ENCODE data around the gene DBN1.

The DBN1 gene

DNA sequence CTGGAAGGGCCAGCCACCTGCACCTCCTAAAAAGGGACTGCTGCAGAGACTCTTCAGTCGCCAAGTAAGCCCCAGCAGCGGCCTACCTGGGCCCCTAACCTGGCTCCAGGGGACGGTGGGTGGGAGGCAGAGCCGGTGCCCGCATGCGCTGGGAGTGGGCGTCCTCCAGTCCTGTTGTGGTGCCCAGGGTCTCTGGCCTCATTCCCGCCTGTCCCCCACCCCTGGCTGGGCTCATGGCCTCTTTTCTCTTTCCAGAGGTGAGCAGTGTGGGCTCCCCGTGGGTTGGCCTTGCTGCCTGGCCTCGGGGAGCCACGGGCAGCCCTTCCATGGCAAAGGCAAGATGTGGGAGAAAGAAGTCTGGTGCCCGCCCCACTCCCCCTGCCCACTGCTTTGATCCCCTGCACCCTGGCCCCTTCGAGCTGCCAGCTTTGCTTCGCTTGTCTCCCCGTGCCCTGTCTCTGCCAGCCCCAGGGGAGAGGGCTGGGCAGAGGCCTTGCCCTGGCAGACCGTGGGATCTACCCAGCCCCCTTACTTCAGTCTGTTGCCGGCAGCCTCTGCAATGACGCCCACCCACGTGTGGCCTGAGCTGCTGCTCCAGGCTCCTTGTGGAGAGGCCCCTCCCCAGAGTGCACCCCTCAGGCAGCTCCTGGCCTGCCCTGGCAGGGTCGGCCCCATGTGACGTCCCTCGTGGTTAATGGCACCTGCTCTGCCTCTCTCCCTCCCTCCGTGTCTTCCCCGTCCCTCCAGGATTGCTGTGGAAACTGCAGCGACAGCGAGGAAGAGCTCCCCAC lies 32.2 kb downstream of the DBN1 start:
- no peak for DNase-seq

GRCh38 chr5:177440211-177440989 lies 33.0 kb downstream of the DBN1 start:
- DNase-seq, result no peak

DNA sequence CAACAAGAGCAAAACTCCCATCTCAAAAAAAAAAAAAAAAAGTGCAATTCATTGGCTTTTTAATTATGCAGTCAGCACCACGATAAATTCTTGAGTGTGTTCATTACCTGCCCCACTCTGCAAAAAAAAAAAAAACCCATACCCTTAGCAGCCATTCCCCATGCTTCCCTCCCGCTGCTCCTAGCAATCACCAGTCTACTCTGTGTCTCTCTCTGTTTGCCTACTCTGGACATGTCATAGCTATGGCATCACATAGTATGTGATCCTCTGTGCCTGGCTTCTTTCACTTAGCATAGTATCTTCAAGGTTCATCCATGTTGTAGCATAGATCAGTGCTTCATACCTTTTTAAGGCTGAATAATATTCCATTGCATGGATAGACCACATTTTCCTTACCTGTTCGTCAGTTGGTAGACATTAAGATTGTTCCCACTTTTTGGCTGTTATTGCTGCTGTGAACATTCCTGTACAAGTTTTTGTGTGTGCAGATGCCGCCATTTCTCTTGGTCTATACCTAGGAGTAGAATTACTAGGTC lies 33.8 kb downstream of the DBN1 start:
- DNase-seq, result no peak

DNA sequence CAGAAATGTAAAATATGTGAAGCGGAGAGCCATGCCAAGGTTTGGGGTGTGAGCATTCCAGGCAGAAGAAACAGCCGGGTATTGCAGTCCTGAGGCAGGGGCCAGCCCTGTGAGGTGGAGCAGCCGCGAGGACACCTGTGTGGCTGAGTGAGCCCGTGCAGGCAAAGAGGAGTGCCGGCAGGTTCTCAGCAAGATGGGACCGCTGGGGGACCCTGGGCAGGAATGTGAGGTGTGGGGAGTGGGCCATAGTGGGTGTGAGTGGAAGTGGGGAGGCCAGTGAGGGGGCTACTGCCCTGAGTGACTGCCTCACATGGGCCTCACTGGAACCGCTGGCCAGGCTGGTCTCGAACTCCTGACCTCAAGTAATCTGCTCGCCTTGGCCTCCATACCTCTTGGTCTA lies 35.0 kb downstream of the DBN1 start:
- DNase-seq, result no peak

DNA sequence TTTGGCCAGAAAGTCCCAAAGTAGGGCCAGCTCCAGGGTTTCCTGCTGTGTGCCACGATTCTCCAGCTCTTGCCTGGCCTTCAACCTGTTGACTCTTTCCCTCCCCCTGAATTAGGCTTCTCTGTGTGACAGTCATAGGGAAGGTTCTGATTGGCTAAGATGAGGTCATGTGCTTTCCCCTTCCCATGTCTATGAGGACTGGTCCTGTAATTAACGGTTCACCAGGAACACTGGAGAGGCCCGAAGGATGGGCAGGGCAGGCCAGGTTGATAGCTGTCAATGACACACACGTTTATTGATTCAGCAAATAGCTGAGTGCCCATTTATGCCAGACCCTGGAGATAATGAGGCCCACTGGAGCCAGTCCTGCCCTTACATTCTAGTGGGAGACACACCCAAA lies 35.8 kb downstream of the DBN1 start:
- no peak for DNase-seq

DNA sequence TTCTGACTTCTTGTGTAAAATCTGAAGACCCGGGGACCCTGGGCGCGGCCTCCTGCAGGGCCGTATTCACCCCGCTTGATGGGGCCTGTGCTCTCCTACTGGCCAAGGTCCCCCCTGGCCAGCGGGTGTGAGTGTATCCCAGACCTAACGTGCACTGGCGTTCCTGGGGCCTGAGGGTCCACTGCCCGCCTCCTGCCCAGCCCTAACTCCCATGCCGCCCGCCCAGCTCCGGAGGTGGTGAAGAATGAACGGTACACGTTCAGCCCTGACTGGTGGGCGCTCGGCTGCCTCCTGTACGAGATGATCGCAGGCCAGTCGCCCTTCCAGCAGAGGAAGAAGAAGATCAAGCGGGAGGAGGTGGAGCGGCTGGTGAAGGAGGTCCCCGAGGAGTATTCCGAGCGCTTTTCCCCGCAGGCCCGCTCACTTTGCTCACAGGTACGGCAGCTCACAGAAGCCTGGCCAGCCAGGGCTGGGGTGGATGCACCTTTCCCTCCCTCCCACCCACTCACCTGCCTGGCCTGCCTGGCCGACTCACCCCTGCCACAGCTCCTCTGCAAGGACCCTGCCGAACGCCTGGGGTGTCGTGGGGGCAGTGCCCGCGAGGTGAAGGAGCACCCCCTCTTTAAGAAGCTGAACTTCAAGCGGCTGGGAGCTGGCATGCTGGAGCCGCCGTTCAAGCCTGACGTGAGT lies 37.4 kb downstream of the DBN1 start:
- DNase-seq, result no peak

GRCh38 chr5:177434942-177435738 lies 38.3 kb downstream of the DBN1 start:
- DNase-seq, result no peak

DNA sequence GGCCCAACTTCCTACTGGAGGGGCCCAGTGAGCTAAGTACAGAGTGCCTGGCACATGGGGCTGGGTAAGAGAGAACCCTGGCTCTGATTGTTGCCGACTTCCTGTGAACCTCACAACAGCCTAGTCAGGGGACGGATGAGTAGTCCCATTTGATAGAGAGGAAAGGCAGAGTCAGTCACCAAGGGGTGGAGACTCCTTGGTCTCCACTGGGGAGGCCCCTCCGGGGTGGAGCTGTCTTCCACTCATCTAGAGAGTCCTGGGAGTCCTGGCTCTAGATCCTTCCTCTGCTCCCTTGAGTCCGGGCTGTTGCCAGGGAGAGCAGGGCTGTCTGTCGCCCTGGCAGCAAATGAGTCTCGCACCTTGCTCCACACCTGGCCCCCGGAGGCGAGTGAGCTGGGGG lies 39.0 kb downstream of the DBN1 start:
- DNase-seq, result no peak

DNA sequence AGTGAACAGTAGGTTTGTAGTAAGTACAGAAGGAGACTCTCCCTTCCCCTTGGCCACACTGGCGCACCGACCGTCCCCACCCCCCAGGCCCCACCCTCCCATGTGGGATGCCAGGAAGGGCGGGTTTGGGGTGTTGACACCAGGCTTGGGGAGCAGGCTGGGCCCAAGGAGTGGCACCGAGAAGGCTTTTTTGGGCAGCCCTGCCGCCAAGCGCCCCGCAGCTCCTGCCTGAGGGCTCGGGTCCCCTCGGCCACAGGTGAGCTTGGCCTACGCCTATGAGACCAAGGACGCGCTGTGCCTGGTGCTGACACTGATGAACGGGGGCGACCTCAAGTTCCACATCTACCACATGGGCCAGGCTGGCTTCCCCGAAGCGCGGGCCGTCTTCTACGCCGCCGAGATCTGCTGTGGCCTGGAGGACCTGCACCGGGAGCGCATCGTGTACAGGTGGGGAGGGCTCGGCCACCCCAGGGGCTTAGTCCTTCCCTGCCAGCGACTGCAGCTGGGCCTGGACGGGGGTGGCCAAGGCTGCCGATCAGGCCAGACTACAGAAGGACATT lies 39.7 kb downstream of the DBN1 start:
- DNase-seq, result no peak

- no peak for DNase-seq
Observed at GRCh38 chr5:177432839-177433657, 40.4 kb downstream of the DBN1 start.

- DNase-seq, result no peak
Observed at GRCh38 chr5:177432143-177432838, 41.1 kb downstream of the DBN1 start.

DNA sequence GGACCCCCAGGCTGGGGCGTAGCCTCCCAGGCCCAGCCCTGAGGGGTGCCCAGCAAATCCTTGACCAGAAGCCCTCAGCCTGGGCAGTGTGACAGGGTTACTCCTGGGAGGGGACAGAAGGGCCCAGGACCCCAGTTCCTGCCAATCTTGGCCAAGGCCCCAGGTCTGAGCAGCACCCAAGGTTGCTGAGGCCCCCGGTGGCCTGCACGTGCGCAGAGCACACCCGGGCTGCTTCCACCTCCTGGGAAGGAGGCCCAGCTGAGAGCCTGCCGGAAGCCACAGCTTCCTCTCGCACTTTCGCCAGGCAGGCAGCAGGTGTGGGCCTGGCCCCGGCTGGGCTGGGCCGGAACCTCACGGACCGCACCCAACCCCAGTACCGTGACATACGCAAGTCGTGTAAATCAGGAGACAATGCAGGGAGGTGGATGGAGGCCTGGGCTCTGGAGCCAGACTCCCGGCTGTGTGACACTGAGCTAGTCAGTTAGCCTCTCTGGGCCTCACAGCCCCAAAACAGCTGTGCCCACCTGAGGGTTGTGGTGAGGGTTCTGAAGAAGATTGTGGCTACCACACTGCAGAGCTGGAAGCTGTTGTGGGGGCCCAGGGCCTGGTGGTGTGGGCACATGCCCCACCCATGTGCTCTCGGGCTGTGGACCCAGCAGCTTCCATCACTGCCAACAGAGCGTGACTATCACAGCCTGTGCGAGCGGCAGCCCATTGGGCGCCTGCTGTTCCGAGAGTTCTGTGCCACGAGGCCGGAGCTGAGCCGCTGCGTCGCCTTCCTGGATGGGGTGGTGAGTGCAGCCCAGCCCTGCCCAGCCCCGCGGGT lies 41.9 kb downstream of the DBN1 start:
- DNase-seq, result peak; percentile 71

DNA sequence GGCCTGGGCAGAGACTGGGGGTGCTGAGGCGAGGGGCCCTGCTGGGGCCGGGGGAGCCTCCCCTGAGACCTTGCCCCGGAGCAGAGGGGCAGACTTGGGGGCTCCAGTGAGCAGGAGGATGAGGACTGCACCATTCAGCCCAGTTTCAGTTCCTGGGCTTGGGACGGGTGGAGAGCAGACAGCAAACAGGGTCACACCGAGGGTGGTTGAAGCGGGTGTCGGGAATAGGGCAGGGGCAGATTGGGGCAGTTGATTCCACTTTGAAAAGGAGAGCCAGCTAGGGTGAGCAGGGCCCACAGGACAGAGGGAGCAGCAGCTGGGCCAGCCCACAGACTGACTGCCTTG lies 42.5 kb downstream of the DBN1 start:
- DNase-seq, result peak; percentile 37

GRCh38 chr5:177430140-177430951 lies 43.1 kb downstream of the DBN1 start:
- no peak for DNase-seq

DNA sequence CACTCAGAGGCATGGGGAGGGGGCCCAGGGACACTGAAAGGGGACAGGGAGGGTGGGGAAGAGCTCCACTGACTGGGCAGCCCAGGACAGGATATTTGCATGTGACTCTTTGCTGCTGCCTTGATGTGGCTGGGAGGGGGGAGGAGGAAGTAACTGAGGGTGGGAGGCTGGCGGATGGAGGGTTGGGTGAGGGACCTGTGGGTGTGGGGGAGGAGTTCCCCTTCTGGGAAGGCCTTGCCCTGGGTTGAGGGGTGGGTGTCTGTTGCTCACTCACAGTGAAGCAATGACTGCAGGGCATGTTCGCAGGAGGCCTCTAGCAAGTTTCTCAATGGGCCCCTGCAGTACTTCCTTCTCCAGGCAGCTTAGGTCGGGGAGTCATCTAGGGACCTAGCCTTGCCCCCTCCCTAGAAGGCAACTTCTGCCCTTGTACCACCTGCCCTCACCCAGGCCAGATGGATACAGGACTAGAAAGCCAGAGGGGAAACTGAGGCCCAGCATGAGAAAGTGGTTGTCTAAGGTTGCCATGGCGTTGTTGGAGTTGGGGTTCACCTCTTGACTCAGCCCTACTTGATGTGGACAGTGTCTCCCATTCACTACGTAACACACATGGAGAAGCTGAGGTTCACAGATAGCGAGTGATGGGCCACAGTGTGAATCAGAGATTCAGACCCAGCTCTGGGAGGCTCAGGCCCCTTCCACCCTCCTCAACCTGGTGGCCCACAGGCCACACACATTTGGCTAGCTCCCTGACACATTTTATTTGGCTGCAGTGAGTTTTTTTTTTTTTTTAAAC lies 44.0 kb downstream of the DBN1 start:
- DNase-seq, result peak; percentile 97

GRCh38 chr5:177428574-177429217 lies 44.7 kb downstream of the DBN1 start:
- DNase-seq, result peak; percentile 58

DNA sequence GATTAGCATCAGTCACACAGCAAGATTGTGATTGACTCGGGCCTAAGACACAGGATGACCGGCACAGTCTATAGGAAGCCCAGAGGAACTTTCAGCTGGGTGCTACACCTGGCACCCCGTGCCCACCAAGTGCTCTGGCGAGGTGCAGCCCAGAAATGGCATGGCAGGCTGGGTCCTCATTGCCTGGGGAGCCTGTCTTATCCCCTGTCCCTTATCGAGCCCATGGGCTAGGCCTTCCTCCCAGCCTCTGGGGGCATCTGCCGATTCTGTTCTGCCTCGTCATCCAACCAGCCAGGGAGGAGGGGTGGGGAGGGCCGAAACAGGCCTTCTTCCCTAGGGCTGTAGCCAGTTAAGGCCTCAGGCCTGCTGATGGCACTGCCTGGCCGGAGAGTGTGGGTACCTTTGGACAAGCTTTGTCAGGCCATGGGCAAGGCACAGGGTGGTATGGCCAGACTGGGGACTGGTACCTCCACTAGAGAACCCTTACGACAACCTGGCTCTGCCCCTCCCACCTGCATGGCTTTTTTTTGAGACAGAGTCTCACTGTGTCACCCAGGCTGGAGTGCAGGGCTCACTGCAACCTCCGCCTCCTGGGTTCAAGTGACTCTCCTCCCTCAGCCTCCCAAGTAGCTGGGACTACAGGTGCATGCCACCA lies 45.4 kb downstream of the DBN1 start:
- no peak for DNase-seq
